Eye (tissue), 1 donor: ENCODE results near the gene FBXW5.

Source experiments
- DNase-seq: peaks from one replicate; pipeline ENCODE4 v3.0.0-alpha.2; 2015

Gene FBXW5

DNA sequence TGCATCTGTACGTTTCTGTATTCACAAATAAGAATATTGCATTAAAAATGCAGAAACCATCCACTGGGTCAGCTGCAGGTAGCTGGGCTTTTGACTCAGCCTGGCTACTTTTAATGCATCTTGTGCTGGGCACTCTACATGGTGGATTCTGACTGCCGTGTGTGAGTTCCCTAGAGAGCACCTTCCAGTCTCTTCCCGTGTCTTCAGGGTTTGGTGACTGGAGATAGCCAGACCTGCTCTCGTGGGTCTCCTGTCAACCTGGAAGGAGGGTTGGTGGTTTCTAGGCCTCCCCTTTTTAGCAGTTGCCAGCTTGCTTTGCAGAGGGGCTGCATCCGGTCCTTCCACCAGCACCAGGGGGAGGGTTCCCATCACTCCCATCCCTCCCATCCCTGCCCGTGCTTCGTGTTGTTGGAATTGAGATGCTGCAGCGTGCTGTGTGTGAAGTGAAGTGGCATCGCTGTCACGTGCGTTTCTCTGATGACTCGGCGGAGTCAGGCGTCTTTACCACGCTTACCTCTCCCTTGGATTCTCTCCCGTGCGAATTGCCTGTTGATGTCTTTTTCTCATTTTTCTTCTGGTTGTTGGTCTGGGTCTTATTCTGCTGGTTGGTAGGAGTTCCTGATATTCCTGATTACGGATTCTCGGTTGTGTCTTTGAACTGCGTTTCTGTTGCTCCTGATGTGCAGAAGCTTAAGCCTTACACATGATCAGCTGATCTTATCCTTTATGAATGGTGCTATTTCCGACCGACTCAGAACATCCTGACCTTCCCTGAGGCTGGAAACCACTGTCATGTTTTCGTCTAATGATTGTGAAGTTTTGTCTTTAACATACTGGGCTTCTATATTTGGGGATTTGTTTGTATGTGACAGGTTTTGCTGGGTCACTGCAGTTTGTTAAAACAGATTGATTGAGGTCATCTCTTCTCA, 16.9 kb downstream of the FBXW5 start:
- no peak for DNase-seq

DNA sequence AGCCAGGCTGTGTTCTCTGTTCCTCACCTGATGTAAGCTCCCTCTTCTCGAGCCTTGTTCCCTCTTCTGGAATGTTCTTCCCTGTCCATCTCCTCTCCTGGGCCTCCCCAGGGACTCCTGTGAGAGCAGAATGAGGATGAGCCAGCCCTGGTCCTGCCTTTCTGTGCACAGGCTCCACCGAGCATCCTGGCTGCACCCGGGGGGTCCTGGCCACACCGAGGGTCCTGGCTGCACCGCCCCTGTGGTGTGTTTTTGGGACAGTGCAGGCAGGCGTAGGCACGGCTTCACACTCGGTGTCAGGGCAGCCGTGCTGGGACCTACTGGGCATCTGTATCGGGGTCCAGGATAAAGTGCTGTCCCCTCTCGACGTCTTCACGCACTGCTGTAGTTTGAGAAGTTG, 17.8 kb downstream of the FBXW5 start:
- no peak for DNase-seq

DNA sequence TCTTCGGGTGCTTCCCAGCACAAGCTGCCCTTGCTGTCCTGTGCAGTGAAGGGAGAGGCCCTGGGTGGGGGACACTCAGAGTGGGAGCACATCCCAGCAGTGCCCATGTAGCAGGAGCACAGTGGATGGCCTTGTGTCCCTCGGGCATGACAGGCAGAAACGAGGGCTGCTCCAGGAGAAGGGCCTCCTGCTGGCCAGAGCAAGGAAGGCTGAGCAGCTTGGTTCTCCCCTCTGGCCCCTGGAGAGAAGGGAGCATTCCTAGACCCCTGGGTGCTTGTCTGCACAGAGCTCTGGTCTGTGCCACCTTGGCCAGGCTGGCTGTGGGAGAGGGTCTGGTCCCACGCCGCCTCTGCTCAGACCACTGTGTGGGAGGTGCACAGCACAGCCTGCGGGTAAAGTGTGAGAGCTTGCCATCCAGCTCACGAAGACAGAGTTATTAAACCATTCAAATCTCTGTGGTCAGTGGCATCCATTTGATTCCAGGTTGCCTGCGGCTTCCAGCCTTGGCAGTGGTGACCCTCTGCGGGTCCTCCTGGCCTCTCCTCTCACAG, 18.3 kb downstream of the FBXW5 start:
- no peak for DNase-seq

DNA sequence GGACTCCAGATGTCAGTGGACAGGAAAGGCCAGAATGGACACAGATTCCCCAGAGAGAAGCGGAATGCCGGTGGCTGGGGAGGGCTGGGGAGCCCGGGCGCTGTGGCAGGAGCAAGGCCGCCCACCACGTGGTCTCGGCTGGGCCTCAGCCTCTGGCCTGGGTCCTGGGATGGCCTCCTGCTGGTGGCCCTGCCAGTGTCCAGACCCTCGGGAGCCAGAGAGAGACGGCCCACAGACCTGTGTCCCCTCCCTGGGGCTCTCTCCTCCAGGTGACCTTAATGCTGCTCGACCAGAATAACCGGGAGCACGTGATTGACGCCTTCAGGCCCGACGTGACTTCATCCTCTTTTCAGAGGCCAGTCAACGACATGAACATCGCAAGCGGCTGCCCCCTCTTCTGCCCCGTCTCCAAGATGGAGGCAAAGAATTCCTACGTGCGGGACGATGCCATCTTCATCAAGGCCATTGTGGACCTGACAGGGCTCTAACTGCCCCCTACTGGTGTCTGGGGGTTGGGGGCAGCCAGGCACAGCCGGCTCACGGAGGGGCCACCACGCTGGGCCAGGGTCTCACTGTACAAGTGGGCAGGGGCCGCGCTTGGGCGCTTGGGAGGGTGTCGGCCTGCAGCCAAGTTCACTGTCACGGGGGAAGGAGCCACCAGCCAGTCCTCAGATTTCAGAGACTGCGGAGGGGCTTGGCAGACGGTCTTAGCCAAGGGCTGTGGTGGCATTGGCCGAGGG, 19.0 kb downstream of the FBXW5 start:
- DNase-seq = no peak

DNA sequence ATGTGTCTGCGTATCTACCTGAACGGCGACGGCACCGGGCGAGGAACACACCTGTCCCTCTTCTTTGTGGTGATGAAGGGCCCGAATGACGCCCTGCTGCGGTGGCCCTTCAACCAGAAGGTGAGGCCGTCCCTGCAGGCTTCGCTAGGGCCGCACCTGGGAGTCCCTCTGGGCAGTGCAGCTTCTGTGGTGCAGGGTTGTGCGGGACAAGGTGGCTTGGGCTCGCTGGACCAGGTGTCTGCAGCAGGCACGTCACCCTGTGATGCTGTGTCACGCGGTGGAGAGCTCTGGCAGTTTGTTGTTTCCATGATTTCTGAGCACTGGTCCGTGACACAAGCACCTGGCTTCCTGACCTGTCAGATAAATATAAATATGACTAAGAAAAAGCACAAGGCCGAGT, 20.7 kb downstream of the FBXW5 start:
- no peak for DNase-seq

DNA sequence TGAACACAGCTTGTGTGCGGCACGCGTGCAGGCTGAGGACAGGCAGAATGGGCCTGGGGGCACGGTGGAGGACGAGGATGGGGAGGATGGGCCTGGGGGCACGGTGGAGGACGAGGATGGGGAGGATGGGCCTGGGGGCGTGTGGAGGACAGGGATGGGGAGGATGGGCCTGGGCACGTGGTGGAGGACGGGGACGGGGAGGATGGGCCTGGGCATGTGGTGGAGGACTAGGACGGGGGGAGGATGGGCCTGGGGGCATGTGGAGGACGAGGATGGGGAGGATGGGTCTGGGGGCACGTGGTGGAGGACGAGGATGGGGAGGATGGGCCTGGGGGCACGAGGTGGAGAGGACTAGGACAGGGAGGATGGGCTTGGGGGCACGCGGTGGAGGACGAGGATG, 22.0 kb downstream of the FBXW5 start:
- no peak for DNase-seq

DNA sequence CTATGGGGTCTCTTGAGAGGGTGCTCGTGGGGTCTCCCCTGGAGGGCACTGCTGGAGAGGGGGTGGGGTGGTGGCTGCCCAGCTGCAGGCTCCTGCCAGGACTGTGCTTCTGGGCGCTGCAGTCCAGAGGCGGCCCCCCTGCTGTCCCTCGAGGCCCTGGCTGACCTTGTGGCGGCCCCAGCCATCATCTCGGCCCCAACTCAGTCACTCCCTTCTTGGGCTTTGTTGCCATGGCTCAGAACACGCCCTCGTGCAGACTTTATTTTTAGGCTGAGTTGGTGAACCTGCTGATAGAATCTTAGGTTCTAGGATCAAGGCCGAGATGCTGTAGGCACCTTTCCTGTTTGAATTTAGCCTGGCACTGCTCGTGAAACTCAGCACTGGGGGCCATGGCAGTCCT, 22.8 kb downstream of the FBXW5 start:
- DNase-seq = no peak

DNA sequence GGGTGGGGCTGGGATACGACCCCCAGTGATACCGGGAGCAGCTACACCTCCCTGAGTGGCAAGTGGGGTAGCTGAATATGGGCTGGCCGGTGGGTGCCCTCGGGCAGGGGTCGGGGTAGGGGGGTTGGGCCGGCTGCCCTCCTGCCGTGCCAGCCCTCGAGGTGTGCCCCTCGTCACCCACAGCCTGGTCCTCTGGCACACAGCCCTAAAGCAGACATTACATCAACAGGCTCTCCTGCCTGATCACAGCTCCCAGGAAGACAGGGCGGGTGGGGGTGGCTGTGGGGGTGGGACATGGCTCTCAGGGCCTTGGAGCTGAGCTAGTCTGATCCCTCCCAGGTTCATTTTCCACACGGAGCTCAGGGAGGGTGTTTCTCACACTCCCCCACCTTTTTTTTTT, 23.2 kb downstream of the FBXW5 start:
- no peak for DNase-seq

DNA sequence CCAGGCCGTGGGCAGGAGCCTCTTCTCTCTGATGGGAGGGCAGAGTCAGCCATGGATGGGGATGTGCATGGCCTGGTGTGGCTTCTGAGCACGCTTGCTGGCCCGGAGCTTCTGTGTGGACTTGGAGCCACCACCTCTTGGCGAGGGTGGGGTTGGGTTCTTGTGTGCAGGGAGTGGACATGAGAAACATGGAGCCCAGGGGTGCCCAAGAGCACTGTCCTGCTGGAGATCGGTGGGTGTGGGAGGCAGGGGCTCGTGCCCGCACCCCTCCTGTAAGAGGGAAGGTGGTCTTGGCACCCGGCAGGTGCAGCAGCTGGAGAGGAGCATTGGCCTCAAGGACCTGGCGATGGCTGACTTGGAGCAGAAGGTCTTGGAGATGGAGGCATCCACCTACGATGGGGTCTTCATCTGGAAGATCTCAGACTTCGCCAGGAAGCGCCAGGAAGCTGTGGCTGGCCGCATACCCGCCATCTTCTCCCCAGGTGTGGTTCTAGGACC, 23.8 kb downstream of the FBXW5 start:
- DNase-seq = no peak

DNA sequence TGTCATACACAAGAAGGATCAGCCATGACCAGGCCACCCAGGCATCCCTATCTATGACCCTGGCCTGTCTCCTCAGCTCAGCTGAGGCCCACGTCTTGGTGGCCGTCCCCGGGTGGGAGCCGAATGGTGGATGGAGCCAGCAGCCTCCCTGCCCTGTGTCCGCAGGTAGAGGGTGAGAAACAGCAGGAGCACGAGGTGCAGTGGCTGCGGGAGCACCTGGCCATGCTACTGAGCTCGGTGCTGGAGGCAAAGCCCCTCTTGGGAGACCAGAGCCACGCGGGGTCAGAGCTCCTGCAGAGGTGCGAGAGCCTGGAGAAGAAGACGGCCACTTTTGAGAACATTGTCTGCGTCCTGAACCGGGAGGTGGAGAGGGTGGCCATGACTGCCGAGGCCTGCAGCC, 24.5 kb downstream of the FBXW5 start:
- DNase-seq = no peak

DNA sequence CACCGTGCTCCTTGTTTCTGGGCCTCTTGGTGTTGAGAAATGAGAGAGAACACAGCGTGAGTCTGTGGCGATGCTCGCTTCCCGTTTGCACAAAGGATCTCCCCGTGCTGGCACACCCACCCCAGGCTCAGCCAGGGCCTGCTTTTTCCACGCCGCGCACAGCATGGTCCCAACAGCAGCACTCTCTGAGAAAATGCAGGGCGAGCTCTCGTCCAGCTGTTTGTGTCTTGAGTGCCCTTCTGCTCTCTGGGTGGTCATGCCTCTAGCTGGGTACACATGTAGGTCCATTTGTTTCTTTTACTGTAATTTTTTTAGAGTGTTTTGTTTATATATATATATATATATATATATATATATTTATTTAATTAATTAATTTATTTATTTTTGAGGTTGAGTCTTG, 26.6 kb downstream of the FBXW5 start:
- DNase-seq = no peak

DNA sequence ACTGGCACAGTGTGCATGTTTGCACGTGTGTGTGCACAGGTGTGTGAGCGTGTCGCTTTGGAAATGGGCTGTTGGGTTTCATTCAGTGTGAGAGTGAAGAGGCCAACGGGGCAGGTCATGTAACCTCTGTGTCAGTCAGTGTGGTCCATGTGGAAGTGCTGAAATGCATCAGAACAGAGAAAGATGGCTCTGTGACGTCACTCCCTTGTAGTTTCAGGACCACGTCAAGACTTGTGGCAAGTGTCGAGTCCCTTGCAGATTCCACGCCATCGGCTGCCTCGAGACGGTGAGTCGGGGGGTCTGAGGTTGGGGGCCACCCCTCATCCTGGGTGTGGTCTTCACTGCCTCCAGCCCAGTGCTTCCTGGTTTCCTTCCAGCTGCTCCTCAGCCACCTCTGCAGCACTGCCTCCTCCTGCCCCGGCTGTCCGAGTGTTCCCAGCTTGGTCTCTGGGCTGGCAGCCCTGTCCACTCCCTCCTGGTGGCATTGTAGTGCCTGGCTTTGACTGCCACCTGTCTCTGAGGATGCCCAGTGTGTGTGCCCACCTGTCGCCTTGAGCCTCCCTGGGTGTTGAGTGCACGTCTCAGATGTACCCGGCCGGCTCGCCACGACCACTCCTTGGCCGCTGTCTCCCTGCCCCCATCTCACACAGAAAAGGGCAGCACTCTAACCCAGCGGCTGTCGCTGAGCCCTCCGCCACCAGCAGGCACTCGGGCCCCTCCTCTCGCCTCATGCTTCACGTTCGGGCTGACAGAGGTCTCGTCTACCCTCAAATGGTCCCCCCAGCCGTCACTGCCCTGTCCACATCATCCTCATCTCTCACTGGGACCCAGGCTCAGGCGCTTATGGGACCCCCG, 28.0 kb downstream of the FBXW5 start:
- DNase-seq = no peak

DNA sequence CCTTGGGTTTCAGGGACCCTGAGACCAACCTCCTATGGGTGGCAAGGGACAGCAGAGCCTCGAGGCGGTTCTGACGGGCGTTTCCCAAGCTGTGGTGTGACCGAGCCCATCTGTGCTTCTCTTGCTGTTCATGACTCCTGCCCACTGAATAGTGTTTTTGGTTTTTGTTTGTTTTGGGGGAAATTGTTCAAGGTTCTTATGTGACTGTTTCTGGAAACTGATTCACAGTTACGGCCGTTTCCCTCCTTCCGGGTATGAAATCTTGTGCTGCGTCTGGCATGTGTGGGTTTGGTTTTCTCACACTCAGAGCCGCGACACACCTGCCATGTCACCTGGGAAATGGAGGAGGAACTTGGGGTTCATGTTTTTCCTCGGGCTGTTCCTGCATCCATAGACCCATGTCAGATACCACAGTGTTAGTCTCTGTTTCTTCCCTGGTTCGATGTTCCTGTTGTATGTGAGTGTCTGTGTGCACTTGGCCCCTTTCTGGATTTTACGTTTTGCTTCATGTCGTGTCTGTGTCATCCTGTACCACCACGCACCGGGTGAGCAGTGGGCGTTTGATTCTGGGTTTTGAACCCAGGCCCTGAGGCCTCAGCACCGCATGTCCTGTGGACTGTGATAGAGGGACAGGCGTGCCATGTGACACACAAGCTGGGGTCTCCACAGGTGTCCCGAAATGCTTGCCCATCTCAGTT, 28.8 kb downstream of the FBXW5 start:
- no peak for DNase-seq

DNA sequence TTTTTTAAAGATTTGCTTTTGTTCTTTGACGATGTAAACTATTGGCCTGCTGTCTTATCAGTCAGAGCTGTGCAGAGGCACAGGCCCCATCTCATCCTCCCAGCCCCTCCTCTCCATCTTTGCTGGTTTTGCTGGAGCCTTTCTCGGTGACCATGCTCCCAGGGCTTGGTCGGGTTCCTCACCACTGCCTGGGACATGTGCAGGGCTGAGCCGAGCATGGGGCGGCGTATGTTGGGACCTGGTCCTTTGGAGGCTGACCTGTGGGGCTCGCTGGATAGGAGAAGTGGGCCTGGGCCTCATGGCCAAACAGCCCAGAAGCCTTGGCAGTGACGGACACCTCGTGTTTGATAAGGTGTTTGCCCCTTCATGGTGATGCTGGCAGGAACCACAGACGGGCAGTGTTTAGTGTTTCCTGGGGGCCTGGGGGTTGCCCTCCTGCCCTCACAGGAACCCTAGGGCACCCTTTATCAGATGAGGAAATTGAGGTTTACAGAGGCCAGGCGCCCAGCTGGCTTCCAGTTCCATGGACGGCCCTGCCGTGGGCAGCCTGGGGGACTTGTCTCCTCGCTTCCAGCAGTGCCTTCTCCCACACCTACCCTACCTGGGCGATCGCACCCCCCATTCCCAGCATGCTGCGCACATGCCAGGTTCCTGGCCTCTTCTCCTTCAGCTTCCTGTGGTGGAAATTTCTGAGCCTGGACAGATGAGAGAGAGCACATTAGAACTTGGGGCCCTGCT, 30.7 kb downstream of the FBXW5 start:
- no peak for DNase-seq

DNA sequence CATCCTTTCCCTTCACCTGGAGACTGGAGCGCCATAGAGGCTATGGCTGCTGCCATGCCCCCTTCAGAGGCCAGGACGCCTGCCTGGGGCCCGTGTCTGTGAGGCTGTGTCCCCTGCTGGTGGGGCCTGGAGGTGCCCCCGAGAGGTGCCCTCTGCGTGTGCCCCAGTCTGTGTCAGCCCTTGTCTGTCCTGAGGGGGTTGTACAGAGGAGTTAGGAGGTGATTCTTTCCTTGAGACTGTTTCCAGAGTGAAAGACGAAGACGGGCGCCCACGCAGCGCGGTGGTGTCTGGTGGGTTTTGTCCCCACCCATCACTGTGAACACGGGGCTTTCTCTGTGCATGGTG, 33.7 kb downstream of the FBXW5 start:
- DNase-seq = no peak

DNA sequence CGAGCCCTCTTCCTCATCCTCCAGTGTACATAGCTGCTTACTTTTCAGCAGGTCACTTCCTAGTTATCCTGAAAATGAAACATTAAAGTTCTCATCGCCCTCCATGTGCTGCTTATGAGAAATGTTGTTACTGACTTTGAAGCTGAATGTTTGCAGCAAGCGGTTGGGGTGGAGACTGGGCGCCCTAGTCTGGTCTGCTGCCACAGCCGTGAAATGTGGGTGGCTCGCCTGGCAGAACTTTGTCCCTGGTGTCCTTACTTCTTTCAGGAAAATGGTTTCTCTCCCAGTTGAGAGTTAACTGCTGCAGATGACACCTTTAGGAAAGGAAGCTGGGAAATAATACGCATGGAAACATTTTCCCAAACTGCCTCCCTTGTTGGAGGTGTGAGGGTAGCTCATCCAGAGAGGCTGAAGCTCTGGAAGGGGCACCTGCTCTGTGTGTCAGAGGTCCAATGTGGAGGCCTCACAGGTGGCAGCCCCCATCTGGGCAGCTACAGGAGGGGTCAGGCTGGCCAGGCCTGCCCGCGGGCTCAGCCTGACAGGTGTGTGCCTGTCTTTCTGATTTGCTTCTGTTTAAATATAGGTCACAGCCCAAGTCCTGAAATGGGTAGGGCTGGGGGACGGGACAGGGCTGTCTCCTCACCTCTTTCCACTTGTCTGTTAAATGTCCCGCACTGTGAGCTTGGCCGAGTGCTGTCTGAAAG, 34.2 kb downstream of the FBXW5 start:
- no peak for DNase-seq

DNA sequence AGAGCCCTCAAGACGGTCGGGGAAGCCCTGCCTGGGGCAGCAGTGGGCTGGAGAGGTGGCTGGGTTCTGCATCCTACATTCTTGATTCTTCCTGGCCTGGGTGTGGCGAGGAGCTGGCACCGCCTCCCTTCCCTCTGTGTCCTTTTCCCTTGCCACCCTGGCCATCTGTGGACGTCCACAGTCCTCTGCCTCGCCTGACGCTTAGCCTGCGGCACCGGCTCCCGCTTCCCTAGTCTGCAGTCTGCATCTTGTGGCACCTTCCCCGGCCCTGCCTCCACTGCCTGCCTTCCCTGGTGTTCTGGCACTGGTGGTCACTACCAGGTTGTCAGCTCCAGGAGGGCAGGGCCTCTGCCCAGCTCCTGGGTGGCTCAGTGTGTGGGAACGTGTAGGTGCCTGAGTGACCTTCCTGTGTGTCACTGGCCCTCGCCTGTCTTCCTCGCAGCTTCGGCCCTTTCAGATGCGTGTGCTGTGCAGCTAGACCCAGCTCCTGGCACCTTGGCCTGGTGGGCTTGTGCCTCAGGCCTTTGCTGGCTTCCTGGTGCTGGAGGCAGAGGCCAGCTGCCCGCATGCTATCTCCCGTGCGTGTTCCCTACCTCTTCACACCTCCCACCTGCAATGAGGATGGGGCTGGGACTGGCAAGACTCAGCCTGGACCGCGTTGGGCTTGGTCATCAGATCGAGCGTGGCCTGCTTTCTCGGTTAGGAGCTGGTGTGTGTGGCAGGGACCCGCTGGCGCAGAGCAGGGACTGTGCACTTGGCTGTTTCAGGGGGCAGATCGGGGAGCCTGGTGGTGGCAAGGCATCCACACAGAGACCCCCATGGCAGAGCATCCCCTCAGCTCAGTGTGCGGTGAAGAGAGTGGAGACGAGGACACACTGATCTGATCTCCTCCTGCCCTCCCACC, 37.3 kb downstream of the FBXW5 start:
- no peak for DNase-seq

DNA sequence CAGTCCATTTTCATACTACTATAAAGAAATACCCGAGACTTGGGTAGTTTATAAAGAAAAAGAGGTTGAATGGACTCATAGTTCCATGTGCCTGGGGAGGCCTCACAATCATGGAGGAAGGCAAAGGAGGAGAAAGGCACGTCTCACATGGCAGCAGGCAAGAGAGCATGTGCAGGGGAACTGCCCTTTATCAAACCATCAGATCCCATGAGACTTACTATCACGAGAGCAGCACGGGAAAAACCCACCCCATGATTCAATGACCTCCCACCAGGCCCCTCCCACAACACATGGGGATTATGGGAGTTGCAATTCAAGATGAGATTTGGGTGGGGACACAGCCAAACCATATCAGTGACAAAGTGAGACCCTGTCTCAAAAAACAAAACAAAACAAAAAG, 38.3 kb downstream of the FBXW5 start:
- DNase-seq = no peak

DNA sequence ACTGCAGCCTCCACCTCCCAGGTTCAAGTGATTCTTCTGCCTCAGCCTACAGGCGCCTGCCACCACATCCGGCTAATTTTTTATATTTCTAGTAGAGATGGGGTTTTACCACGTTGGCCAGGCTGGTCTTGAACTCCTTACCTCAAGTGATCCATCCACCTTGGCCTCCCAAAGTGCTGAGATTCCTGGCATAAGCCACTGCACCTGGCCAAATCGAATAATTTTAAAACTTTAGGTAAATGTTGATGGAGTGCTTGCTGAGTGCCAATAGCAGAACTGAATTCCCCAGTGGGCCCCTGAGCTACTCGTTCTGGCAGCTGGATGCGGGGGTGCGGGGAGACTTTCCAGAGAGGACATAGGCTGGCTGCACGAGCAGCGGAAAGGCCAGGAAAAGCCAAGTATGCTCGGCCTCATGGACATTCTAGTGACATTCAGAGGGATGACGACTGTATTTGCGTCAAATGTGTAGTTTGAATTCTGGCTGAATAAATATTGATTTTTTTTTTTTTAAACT, 41.4 kb downstream of the FBXW5 start:
- peak; percentile 9 for DNase-seq
